Activated CD4-positive, alpha-beta T cell treated with anti-CD3 and anti-CD28 coated beads, Interleukin-2, Interleukin-4, amounts not matched to agents 100 ng/mL and 50 ng/mL, durations not matched to agents 16 hours and 8 hours (primary cell): ENCODE data around the gene ZNF593.

Experiments used
- DNase-seq: peaks from one replicate; pipeline ENCODE4 v3.0.0-alpha.2; 2020; ENCODE audit warnings: low spot score

ZNF593 gene

GRCh38 chr1:26169669-26170471 is at the start of gene ZNF593:
ZNF593 (plus strand) TSS chr1:26169908; CDS start chr1:26169984, 76 bp downstream.
- peak; percentile 93 for DNase-seq

- DNase-seq: no peak
Observed at GRCh38 chr1:26121854-26122773, 47.6 kb upstream of the ZNF593 start.

- DNase-seq: peak; percentile 56
Observed at GRCh38 chr1:26122988-26123973, 46.4 kb upstream of the ZNF593 start.

- no peak for DNase-seq
Observed at GRCh38 chr1:26124418-26125331, 45.0 kb upstream of the ZNF593 start.

GRCh38 chr1:26125382-26125781 is 44.3 kb upstream of the ZNF593 start:
- DNase-seq: no peak

- no peak for DNase-seq
Observed at GRCh38 chr1:26125946-26126320, 43.8 kb upstream of the ZNF593 start.

GRCh38 chr1:26126321-26127084 is 43.2 kb upstream of the ZNF593 start:
- peak; percentile 89 for DNase-seq

GRCh38 chr1:26127235-26128163 is 42.2 kb upstream of the ZNF593 start:
- DNase-seq: no peak

- no peak for DNase-seq
Observed at GRCh38 chr1:26129778-26130177, 39.9 kb upstream of the ZNF593 start.

- DNase-seq: no peak
Observed at GRCh38 chr1:26130695-26131094, 39.0 kb upstream of the ZNF593 start.

GRCh38 chr1:26132128-26132833 is 37.4 kb upstream of the ZNF593 start:
- DNase-seq: no peak

GRCh38 chr1:26132834-26133167 is 36.9 kb upstream of the ZNF593 start:
- DNase-seq: no peak

GRCh38 chr1:26134466-26134865 is 35.2 kb upstream of the ZNF593 start:
- no peak for DNase-seq

GRCh38 chr1:26138974-26139558 is 30.6 kb upstream of the ZNF593 start:
- no peak for DNase-seq

- DNase-seq: no peak
Observed at GRCh38 chr1:26142159-26142558, 27.5 kb upstream of the ZNF593 start.

GRCh38 chr1:26145041-26145959 is 24.4 kb upstream of the ZNF593 start:
- DNase-seq: peak; percentile 74

GRCh38 chr1:26145960-26146294 is 23.8 kb upstream of the ZNF593 start:
- DNase-seq: no peak
